GM12872 (cell line): Measurements from ENCODE around the gene DENND1A.

Source experiments
- TF ChIP-seq, protein P1 (sequence below): IDR thresholded peaks from 3 replicates; pipeline ENCODE4 v1.5.1; 2011; ENCODE audit warnings: low read depth, mild to moderate bottlenecking, low read length, moderate library complexity; ENCODE audit not compliant: insufficient read depth

DENND1A gene

GRCh38 chr9:123660691-123661466 is 269.0 kb downstream of the DENND1A start:
- TF ChIP-seq, protein P1, sequence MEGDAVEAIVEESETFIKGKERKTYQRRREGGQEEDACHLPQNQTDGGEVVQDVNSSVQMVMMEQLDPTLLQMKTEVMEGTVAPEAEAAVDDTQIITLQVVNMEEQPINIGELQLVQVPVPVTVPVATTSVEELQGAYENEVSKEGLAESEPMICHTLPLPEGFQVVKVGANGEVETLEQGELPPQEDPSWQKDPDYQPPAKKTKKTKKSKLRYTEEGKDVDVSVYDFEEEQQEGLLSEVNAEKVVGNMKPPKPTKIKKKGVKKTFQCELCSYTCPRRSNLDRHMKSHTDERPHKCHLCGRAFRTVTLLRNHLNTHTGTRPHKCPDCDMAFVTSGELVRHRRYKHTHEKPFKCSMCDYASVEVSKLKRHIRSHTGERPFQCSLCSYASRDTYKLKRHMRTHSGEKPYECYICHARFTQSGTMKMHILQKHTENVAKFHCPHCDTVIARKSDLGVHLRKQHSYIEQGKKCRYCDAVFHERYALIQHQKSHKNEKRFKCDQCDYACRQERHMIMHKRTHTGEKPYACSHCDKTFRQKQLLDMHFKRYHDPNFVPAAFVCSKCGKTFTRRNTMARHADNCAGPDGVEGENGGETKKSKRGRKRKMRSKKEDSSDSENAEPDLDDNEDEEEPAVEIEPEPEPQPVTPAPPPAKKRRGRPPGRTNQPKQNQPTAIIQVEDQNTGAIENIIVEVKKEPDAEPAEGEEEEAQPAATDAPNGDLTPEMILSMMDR: no peak

GRCh38 chr9:123659358-123659757 is 270.6 kb downstream of the DENND1A start:
- TF ChIP-seq, protein P1: no peak

GRCh38 chr9:123658792-123659191 is 271.1 kb downstream of the DENND1A start:
- TF ChIP-seq, protein P1: no peak

- TF ChIP-seq, protein P1: no peak
Measured at GRCh38 chr9:123657941-123658340, 272.0 kb downstream of the DENND1A start.

DNA sequence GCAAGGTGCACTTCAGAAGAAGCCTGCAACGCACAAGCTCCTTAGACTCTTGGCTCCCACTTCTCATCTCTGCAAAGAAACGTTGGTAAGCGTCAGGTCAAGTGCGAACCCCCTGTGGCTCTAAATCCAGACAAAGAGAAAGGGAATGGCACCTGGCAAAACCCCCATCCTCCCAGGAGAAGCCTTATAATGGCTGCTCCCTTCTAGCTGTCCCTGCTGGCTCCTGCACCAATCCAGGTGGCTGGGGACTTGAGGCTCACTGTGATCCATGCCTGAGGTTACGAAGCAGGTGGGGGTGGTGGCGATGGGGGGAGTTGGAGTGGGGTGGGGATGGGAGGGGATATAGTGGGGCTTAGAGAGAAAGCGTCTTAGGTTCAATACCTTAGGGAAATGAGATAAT is 272.8 kb downstream of the DENND1A start:
- TF ChIP-seq, protein P1: no peak

- TF ChIP-seq, protein P1: no peak
Measured at GRCh38 chr9:123656565-123656964, 273.4 kb downstream of the DENND1A start.

GRCh38 chr9:123655681-123656423 is 274.1 kb downstream of the DENND1A start:
- TF ChIP-seq, protein P1: no peak
